PC-9 (cell line): Measurements from ENCODE around the gene PRKAG2.

Experiments used
- CTCF ChIP-seq: fragments of 200-600 bp; sonication (generic); conservative IDR thresholded peaks from 2 replicates; pipeline ENCODE4 v1.6.1; 2017; ENCODE audit warnings: mixed run types, antibody characterized with exemption, mild to moderate bottlenecking, moderate library complexity
- EZH2 ChIP-seq: fragments of 200-600 bp; sonication (generic); IDR thresholded peaks from 2 replicates; pipeline ENCODE4 v1.8.0; 2017; ENCODE audit warnings: antibody characterized with exemption, low read depth

GRCh38 chr7:151735851-151736402, 141.0 kb downstream of the PRKAG2 start:
- TF ChIP-seq CTCF (no peak), EZH2 (no peak)
